Endothelial cell of umbilical vein (primary cell): ENCODE data around the gene FTO.

Source experiments
- POLR2A ChIP-seq: IDR thresholded peaks from 2 replicates; pipeline ENCODE4 v1.6.1; 2012; ENCODE audit warnings: low read depth, mild to moderate bottlenecking, control low read depth, low read length
- POLR2AphosphoS5 ChIP-seq: IDR thresholded peaks from 2 replicates; pipeline ENCODE4 v1.6.1; 2012; ENCODE audit warnings: low read depth, mild to moderate bottlenecking, control low read depth, low read length, moderate library complexity; ENCODE audit not compliant: insufficient read depth
- TF ChIP-seq, protein P1 (sequence below), 2 donors: IDR thresholded peaks; 1 replicate in 1 of 2; 2 replicates in 1 of 2; pipeline ENCODE4 v1.5.1; 2011; ENCODE audit warnings: low read length in 2 of 2, mild to moderate bottlenecking in 2 of 2, moderate library complexity in 2 of 2, control low read depth in 1 of 2, inconsistent platforms in 1 of 2, low read depth in 1 of 2; ENCODE audit not compliant: insufficient read depth in 1 of 2; ENCODE audit errors: extremely low read depth in 1 of 2

DNA sequence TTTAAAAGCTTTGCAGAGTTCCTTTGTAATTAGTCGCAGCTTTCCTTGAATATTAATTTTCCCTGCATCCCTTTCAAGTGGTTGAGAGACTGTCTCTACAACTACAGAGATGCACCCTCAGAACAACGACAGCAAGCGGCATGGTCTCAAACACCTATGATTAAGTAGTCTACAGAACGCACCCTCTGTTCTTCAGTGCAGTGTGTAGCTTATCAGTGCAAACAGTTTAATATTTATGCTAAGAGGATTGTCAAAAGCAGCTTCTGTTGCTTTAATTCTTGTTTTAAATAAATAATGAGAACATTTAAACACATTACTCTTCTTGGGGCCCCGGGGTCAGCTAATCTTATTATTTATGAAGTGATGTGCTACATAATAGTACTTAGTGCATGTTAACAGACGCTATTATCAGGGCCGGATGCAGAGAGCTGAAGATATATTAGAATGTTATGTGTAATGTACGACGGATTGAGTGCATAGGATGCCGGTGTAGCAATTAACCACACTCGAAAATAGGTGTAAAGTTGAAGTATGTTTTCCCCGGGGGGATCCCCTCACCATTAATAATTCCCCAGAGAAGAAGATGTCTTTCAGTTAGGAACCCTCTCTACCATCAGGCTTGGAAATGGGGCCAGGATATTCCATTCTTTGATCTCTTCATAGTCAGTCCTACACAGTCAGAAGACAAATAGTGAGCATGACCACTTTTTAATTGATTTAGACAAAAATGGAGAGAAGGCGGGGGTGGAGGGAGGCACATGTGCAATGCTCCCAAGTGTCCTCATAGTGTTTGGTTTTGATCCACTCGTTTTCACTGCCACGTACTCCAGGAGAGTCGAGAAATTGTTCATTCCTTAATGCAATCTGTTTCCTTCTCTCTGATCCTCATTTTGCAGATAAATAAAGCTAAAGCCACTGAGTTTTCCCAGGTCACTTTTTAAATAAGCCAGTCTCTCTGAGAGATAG lies 406.3 kb downstream of the FTO start:
- TF ChIP-seq, protein P1, sequence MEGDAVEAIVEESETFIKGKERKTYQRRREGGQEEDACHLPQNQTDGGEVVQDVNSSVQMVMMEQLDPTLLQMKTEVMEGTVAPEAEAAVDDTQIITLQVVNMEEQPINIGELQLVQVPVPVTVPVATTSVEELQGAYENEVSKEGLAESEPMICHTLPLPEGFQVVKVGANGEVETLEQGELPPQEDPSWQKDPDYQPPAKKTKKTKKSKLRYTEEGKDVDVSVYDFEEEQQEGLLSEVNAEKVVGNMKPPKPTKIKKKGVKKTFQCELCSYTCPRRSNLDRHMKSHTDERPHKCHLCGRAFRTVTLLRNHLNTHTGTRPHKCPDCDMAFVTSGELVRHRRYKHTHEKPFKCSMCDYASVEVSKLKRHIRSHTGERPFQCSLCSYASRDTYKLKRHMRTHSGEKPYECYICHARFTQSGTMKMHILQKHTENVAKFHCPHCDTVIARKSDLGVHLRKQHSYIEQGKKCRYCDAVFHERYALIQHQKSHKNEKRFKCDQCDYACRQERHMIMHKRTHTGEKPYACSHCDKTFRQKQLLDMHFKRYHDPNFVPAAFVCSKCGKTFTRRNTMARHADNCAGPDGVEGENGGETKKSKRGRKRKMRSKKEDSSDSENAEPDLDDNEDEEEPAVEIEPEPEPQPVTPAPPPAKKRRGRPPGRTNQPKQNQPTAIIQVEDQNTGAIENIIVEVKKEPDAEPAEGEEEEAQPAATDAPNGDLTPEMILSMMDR (IDR thresholded peaks at IDR 0.05; ENCODE audit: extremely low read depth in 1 of 2, insufficient read depth in 1 of 2, low read depth in 1 of 2, low read length in 2 of 2): no peak
- TF ChIP-seq POLR2AphosphoS5: no peak
- no peak for TF ChIP-seq POLR2A
